HT1080 (cell line): ENCODE results near the gene CDK8. TPM values are rescaled to one million over a fixed set of nuclear protein-coding genes. Genes with fewer than 3 reads are reported as not detected.

ENCODE experiments used
- DNase-seq: peaks from one replicate; pipeline ENCODE4 v3.0.0-alpha.2; 2015; ENCODE audit warnings: low read depth
- small RNA-seq: library from RNA; depleted of rRNA; stranded (forward); fragments of <200 nt; gene quantifications from one replicate; pipeline ENCODE3, GENCODE V24; 2014
- total RNA-seq: library from RNA; depleted of rRNA; stranded (reverse); fragments of >200 nt; shearing (Covaris generic); gene quantifications from 2 replicates; pipeline ENCODE4 v1.2.3, GENCODE V29; 2014; rRNA removed

Gene CDK8
- total RNA-seq, 1 experiment from 2014 or later: 22.8 TPM

- no peak for DNase-seq
Observed at GRCh38 chr13:26440111-26440510, 186.2 kb downstream of the CDK8 start.

GRCh38 chr13:26441476-26441875, 187.5 kb downstream of the CDK8 start:
- no peak for DNase-seq

GRCh38 chr13:26442541-26442940, 188.6 kb downstream of the CDK8 start:
- no peak for DNase-seq

- no peak for DNase-seq
Observed at GRCh38 chr13:26445092-26445491, 191.2 kb downstream of the CDK8 start.

GRCh38 chr13:26446751-26447150, 192.8 kb downstream of the CDK8 start:
- DNase-seq: peak; percentile 18

GRCh38 chr13:26448032-26448431, 194.1 kb downstream of the CDK8 start:
- no peak for DNase-seq

GRCh38 chr13:26449063-26449848, 195.3 kb downstream of the CDK8 start:
- DNase-seq: peak; percentile 83

Small RNA genes within 50 kb of the gene (small RNA-seq; reads per million reads assigned to genes)
- gene RF02271: not detected

Other genes starting within 250 kb of the CDK8 start
- 0.35 and 0.94 TPM in 2 replicates for gene SHISA2, start 202.1 kb upstream of the CDK8 start, total RNA-seq
- gene RNF6, start 31.8 kb upstream of the CDK8 start, total RNA-seq: 33.5 and 37.6 TPM in 2 replicates